T-cell (primary cell): ENCODE data around the gene CDKN2B-AS1. TPM values are rescaled to one million over a fixed set of nuclear protein-coding genes. Genes with fewer than 3 reads are reported as not detected.

Experiments
- ATAC-seq, 4 experiments: fragments of 200-7000 bp in 3 of 4; fragments of 150-1000 bp in 1 of 4; cut with Tn5 transposase; replicated peaks in 1 of 4; 1 replicate in 3 of 4; 2 replicates in 1 of 4; pipeline ENCODE4 v1.10.0; 2021; ENCODE audit warnings: moderate library complexity in 3 of 4, mild to moderate bottlenecking in 2 of 4, moderate number of reproducible peaks in 1 of 4
- CTCF ChIA-PET, 2 donors: fragments of 300-600 bp; sonication (Branson Sonifier 250); formaldehyde crosslinking; loops; one replicate each; lab custom pipeline; 2022; ENCODE audit warnings: antibody characterized with exemption in 2 of 2; lab: Charles Lee
- POLR2A ChIA-PET, 2 donors: fragments of 300-600 bp; sonication (Branson Sonifier 250); formaldehyde crosslinking; loops; one replicate each; lab custom pipeline; 2022; ENCODE audit warnings: antibody characterized with exemption in 2 of 2; lab: Charles Lee
- DNase-seq, 35 experiments: peaks; one replicate each; pipeline versions ENCODE4 v3.0.0 to v3.0.0-alpha.2; 2013 to 2023
- H3K27ac ChIP-seq: one replicate; pipeline ENCODE4 v1.5.1; 2013; ENCODE audit warnings: low read length
- H3K27me3 ChIP-seq, 2 experiments: replicated peaks in 1 of 2; 1 replicate in 1 of 2; 2 replicates in 1 of 2; pipeline versions ENCODE4 v1.6.1 to v1.7.0; 2013; ENCODE audit warnings: low read length in 1 of 2, mixed read lengths in 1 of 2; ENCODE audit not compliant: control insufficient read depth in 2 of 2, insufficient read depth in 2 of 2; ENCODE audit errors: extremely low read depth in 1 of 2
- H3K36me3 ChIP-seq, 2 donors: 1 replicate in 1 of 2; 2 replicates in 1 of 2; pipeline versions ENCODE4 v1.6.1 to v1.7.0; 2013; ENCODE audit warnings: low read length in 1 of 2; ENCODE audit not compliant: control insufficient read depth in 2 of 2, insufficient read depth in 1 of 2; ENCODE audit errors: extremely low read depth in 1 of 2
- H3K4me1 ChIP-seq, 2 experiments: 1 replicate in 1 of 2; 2 replicates in 1 of 2; pipeline versions ENCODE4 v1.6.1 to v1.7.0; 2013; ENCODE audit warnings: low read length in 2 of 2, mixed read lengths in 1 of 2; ENCODE audit not compliant: insufficient read depth in 2 of 2, control insufficient read depth in 1 of 2; ENCODE audit errors: extremely low read depth in 1 of 2
- H3K4me3 ChIP-seq, 2 donors: 1 replicate in 1 of 2; 2 replicates in 1 of 2; pipeline versions ENCODE4 v1.5.1 to v1.7.0; 2013; ENCODE audit warnings: mild to moderate bottlenecking in 2 of 2, low read length in 1 of 2, moderate library complexity in 1 of 2; ENCODE audit not compliant: control insufficient read depth in 1 of 2; ENCODE audit errors: extremely low read depth in 1 of 2
- H3K9me3 ChIP-seq: 2 replicates; pipeline ENCODE4 v1.7.0; 2013
- H3K27ac Mint-ChIP-seq, 2 donors: one replicate each; pipeline ENCODE4 v1.8.0; 2020 to 2021; ENCODE audit warnings: mild to moderate bottlenecking in 2 of 2, mixed read lengths in 2 of 2
- H3K27me3 Mint-ChIP-seq, 2 donors: one replicate each; pipeline ENCODE4 v1.8.0; 2021 to 2022; ENCODE audit warnings: mixed read lengths in 2 of 2
- H3K36me3 Mint-ChIP-seq: one replicate; pipeline ENCODE4 v1.8.0; 2021; ENCODE audit warnings: mixed read lengths
- H3K4me1 Mint-ChIP-seq, 3 donors: one replicate each; pipeline ENCODE4 v1.8.0; 2020 to 2022; ENCODE audit warnings: mixed read lengths in 3 of 3, mild to moderate bottlenecking in 1 of 3
- H3K4me3 Mint-ChIP-seq, 3 donors: one replicate each; pipeline ENCODE4 v1.8.0; 2020 to 2022; ENCODE audit warnings: mild to moderate bottlenecking in 3 of 3, mixed read lengths in 3 of 3, moderate library complexity in 3 of 3
- H3K9me3 Mint-ChIP-seq, 3 donors: one replicate each; pipeline ENCODE4 v1.8.0; 2020 to 2022; ENCODE audit warnings: mixed read lengths in 3 of 3
- WGBS: methylation state at CpG from one replicate; pipeline ENCODE4 v1.1.5; 2013; ENCODE audit warnings: missing lambda C conversion rate; ENCODE audit not compliant: insufficient coverage; 5-methylcytosine and 5-hydroxymethylcytosine counted together
- total RNA-seq, 35 experiments: library from RNA in 6 of 35; stranded (reverse) in 6 of 35; fragments of 120-200 nt in 1 of 35; gene quantifications; one replicate each; pipeline versions ENCODE4 v1.2.1 to v1.2.4 and lab custom pipeline; 2013 to 2026

Gene CDKN2B-AS1
- total RNA-seq, 5 donors from 2014 or later (not counting 1 experiment from before 2014, with no cell fraction given) = 1.1 to 1.5 (median 1.4) TPM

- Mint-ChIP-seq H3K27me3 (no peaks in the 10 kb centered on the region), H3K27ac (no peak overlapping the region), H3K9me3 (no peaks in the 10 kb centered on the region), H3K36me3 (no peaks in the 10 kb centered on the region), H3K4me1 (peaks cover 0 to under 1% (median 0%) of the 10 kb centered on the region in 3 donors), H3K4me3 (no peak overlapping the region)
- Histone ChIP-seq H3K36me3 (no peaks in the 10 kb centered on the region), H3K4me1 (no peaks in the 10 kb centered on the region), H3K27me3 (peaks cover 0 to 3% of the 10 kb centered on the region in 2 experiments), H3K27ac (no peak overlapping the region), H3K4me3 (no peak overlapping the region), H3K9me3 (no peaks in the 10 kb centered on the region)
- WGBS = no CpG with 5 or more reads among the region's 1 CpG
- POLR2A ChIA-PET = no interaction called here
- CTCF ChIA-PET = no interaction called here
- ATAC-seq (no peak), DNase-seq (no peak)
Observed at GRCh38 chr9:22169727-22170503, 175.3 kb downstream of the CDKN2B-AS1 start.

Other genes with a start within 250 kb of the CDKN2B-AS1 start
- 10 to 100 TPM; 32.0 to 41.9 (median 34.6) TPM for gene MTAP, start 192.2 kb upstream of the CDKN2B-AS1 start, total RNA-seq
- gene CDKN2A, start 399 bp upstream of the CDKN2B-AS1 start, total RNA-seq = 1 to 10 TPM; 3.6 to 9.3 (median 4.6) TPM
- 1 to 10 TPM in 3 of 5 donors, under 1 TPM in 2; 0.33 to 4.4 (median 1.4) TPM for gene CDKN2B, start 14.5 kb downstream of the CDKN2B-AS1 start, total RNA-seq